GF-D8 (cell line): ENCODE data around the gene ODAD3.

ENCODE experiments used
- DNase-seq: peaks from one replicate; lab custom pipeline; 2025; lab: John Stamatoyannopoulos, UW

Gene ODAD3

GRCh38 chr19:11375143-11375948, 59.6 kb downstream of the ODAD3 start:
- peak; percentile 57 for DNase-seq

GRCh38 chr19:11374433-11375142, 60.3 kb downstream of the ODAD3 start, which contains the start of gene SWSAP1:
Gene SWSAP1 (plus strand): TSS chr19:11374666. CDS start chr19:11374681, 15 bp downstream.
- DNase-seq = peak; percentile 100

DNA sequence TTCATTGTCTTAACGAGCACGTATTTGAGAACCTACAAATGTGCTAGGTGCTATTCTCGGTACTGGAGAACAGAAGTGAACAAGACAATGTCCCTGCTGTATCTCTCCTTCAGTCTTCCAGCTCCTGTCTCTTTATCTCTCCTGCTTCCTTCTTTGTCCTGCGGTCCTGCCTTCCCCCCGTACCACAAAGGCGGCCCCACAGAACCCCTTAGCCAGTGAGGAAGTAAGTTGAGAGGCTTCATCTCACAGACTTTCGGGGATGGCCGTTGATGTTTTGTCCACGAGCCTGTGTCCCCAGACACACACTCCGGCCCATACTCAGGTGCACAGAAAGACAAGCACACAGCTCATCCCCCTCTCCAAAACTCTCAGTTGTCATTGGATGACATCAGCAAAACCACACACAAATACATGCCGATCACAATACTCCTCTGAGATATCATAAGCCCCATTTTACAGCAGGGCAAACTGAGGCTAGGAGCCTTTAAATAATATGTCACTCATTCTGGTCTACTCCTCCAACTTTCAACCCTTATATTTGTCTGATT, 61.0 kb downstream of the ODAD3 start:
- DNase-seq = peak; percentile 28

- no peak for DNase-seq
These were observed 61.6 kb downstream of the ODAD3 start for GRCh38 chr19:11373166-11373884.

- DNase-seq = no peak
These were observed 64.2 kb downstream of the ODAD3 start for GRCh38 chr19:11370744-11371143.
